HepG2 (cell line): Measurements from ENCODE around the gene VTN. TPM values are rescaled to one million over a fixed set of nuclear protein-coding genes. Genes with fewer than 3 reads are reported as not detected.

Experiments used
- AGO2 ChIP-seq: fragments of 200-400 bp; formaldehyde crosslinking; optimal IDR thresholded peaks from 2 replicates; pipeline ENCODE3; 2017; ENCODE audit warnings: mild to moderate bottlenecking, low read depth, low read length, moderate library complexity
- CENPX ChIP-seq: sonication (generic); formaldehyde crosslinking; IDR thresholded peaks from 2 replicates; pipeline ENCODE4 v1.9.0; 2021; ENCODE audit warnings: mild to moderate bottlenecking, missing genetic modification reagents, moderate library complexity
- GPN1 ChIP-seq: sonication (generic); formaldehyde crosslinking; IDR thresholded peaks from 2 replicates; pipeline ENCODE4 v1.5.1; 2020; ENCODE audit warnings: missing genetic modification reagents, borderline replicate concordance
- KLF12 ChIP-seq: sonication (generic); formaldehyde crosslinking; IDR thresholded peaks from 2 replicates; pipeline ENCODE4 v1.4.0; 2020; ENCODE audit warnings: missing genetic modification reagents, borderline replicate concordance
- MATR3 ChIP-seq: sonication (generic); formaldehyde crosslinking; IDR thresholded peaks from 2 replicates; pipeline ENCODE4 v1.4.0; 2020; ENCODE audit warnings: missing genetic modification reagents
- MED13 ChIP-seq: sonication (generic); formaldehyde crosslinking; IDR thresholded peaks from 2 replicates; pipeline ENCODE4 v1.5.0; 2020; ENCODE audit warnings: missing genetic modification reagents
- NR2F6 ChIP-seq, 2 experiments: IDR thresholded peaks; 2 replicates each; pipeline ENCODE4 v1.6.1; 2016; ENCODE audit warnings: antibody characterized with exemption in 1 of 2, mild to moderate bottlenecking in 1 of 2
- PTBP1 ChIP-seq: fragments of 200-400 bp; formaldehyde crosslinking; IDR thresholded peaks from 2 replicates; pipeline ENCODE4 v1.6.1; 2018; ENCODE audit warnings: low read length, low read depth; ENCODE audit not compliant: poor library complexity, severe bottlenecking
- RAD51 ChIP-seq: fragments of 450-650 bp; IDR thresholded peaks from 2 replicates; pipeline ENCODE4 v1.6.1; 2016; ENCODE audit warnings: borderline replicate concordance
- REPIN1 ChIP-seq: sonication (generic); formaldehyde crosslinking; IDR thresholded peaks from 2 replicates; pipeline ENCODE4 v1.8.0; 2022; ENCODE audit warnings: missing genetic modification reagents, low read depth, mild to moderate bottlenecking, borderline replicate concordance
- SETDB1 ChIP-seq: sonication (generic); formaldehyde crosslinking; IDR thresholded peaks from 2 replicates; pipeline ENCODE4 v1.5.1; 2020; ENCODE audit warnings: missing genetic modification reagents, mild to moderate bottlenecking, borderline replicate concordance
- SP140L ChIP-seq: sonication (generic); formaldehyde crosslinking; IDR thresholded peaks from 2 replicates; pipeline ENCODE4 v1.4.0; 2020; ENCODE audit warnings: missing genetic modification reagents, borderline replicate concordance
- STAG1 ChIP-seq: sonication (generic); formaldehyde crosslinking; IDR thresholded peaks from 2 replicates; pipeline ENCODE4 v1.4.0; 2020; ENCODE audit warnings: missing genetic modification reagents
- THAP8 ChIP-seq: sonication (generic); formaldehyde crosslinking; IDR thresholded peaks from 2 replicates; pipeline ENCODE4 v1.5.1; 2020; ENCODE audit warnings: missing genetic modification reagents, mild to moderate bottlenecking, borderline replicate concordance
- ZFP1 ChIP-seq: IDR thresholded peaks from 2 replicates; pipeline ENCODE4 v1.6.1; 2016
- ZFP37 ChIP-seq: sonication (generic); formaldehyde crosslinking; IDR thresholded peaks from 2 replicates; pipeline ENCODE4 v1.4.0; 2020; ENCODE audit warnings: missing genetic modification reagents, borderline replicate concordance
- ZFP41 ChIP-seq: sonication (generic); formaldehyde crosslinking; IDR thresholded peaks from 2 replicates; pipeline ENCODE4 v1.4.0; 2020; ENCODE audit warnings: mild to moderate bottlenecking, missing genetic modification reagents, borderline replicate concordance
- ZNF12 ChIP-seq: sonication (generic); formaldehyde crosslinking; IDR thresholded peaks from 2 replicates; pipeline ENCODE4 v1.5.0; 2020; ENCODE audit warnings: missing genetic modification reagents
- ZNF343 ChIP-seq: sonication (generic); formaldehyde crosslinking; IDR thresholded peaks from 2 replicates; pipeline ENCODE4 v1.4.0; 2020; ENCODE audit warnings: mild to moderate bottlenecking, missing genetic modification reagents
- ZSCAN5A ChIP-seq: sonication (generic); formaldehyde crosslinking; IDR thresholded peaks from 2 replicates; pipeline ENCODE4 v1.8.0; 2022; ENCODE audit warnings: mild to moderate bottlenecking, missing genetic modification reagents, borderline replicate concordance
- polyA plus RNA-seq, 8 experiments: library from polyadenylated mRNA; depleted of rRNA in 3 of 8; stranded (reverse) in 7 of 8; unstranded in 1 of 8; fragments of >200 nt; fragmentation: Illumina TruSeq in 4 of 8; extraction: Trizol in 4 of 8; gene quantifications; 2 replicates each; pipeline versions ENCODE4 v1.2.1 to v1.2.3, GENCODE V29; 2011 to 2016; ENCODE audit warnings: low read depth in 4 of 8, missing spikeins in 1 of 8, mixed read lengths in 1 of 8; ENCODE audit not compliant: insufficient read depth in 1 of 8
- total RNA-seq, 5 experiments: library from RNA; depleted of rRNA; stranded (reverse); fragments of >200 nt; fragmentation: Illumina TruSeq; extraction: Trizol; gene quantifications; 2 replicates each; pipeline ENCODE4 v1.2.3, GENCODE V29; 2016; ENCODE audit warnings: low read depth in 1 of 5
- TF ChIP-seq, protein P1 (sequence below): sonication (generic); formaldehyde crosslinking; IDR thresholded peaks from 2 replicates; pipeline ENCODE4 v1.8.1; 2022; ENCODE audit warnings: low read depth, mild to moderate bottlenecking, missing genetic modification reagents
- TF ChIP-seq, protein P2 (sequence below): sonication (generic); formaldehyde crosslinking; IDR thresholded peaks from 2 replicates; pipeline ENCODE4 v1.8.0; 2022; ENCODE audit warnings: missing genetic modification reagents, mild to moderate bottlenecking, borderline replicate concordance

Gene VTN
- total and polyA plus RNA-seq, 2 of the 13 experiments (the other 11 are each of a cell fraction or from before 2014, with no cell fraction given), result 108 to 131 TPM

DNA sequence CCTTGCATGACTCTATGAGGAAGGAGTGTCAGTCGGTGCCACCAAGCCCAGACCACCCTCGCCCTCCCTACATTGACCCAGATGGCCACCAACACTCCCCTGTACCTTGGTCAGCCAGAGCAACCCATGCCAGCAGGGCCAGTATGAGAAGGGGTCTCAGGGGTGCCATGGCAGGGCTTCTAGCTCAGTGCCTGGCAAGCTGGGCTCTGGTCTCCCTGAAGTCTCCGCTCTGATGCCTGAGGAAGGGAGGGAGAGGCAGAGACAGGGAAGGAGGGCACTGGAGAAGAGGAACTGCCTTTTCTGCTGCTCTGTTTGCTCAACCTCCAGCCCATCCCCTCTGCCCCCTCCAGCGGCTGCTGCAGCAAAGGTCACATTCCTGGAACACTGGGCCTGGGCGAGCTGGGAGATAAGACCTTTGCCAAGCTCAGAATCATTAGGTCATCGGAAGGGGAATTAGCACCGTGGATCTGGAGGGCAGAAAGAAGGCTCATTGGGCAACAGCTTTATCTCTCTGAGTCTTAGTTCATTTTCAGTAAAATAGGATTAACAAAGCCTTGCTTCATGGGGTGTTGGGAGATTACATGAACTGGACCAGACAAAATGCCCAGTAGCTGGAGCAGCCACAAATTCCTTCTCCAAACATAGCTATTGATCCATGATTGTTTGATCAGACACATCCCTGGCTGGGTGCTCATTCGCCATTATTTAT is at the start of gene VTN (continued):
- TF ChIP-seq REPIN1, result peak; percentile 39; the same call in 1 of the 2 replicates
- 0 out of 2 replicates have a peak, but pooled peaks have one; percentile 37 for TF ChIP-seq ZFP1 (CRISPR knock-in tag)
- 0 out of 2 replicates have a peak, but pooled peaks have one; percentile 29 for TF ChIP-seq ZFP37 (CRISPR knock-in tag)
- TF ChIP-seq, protein P1, sequence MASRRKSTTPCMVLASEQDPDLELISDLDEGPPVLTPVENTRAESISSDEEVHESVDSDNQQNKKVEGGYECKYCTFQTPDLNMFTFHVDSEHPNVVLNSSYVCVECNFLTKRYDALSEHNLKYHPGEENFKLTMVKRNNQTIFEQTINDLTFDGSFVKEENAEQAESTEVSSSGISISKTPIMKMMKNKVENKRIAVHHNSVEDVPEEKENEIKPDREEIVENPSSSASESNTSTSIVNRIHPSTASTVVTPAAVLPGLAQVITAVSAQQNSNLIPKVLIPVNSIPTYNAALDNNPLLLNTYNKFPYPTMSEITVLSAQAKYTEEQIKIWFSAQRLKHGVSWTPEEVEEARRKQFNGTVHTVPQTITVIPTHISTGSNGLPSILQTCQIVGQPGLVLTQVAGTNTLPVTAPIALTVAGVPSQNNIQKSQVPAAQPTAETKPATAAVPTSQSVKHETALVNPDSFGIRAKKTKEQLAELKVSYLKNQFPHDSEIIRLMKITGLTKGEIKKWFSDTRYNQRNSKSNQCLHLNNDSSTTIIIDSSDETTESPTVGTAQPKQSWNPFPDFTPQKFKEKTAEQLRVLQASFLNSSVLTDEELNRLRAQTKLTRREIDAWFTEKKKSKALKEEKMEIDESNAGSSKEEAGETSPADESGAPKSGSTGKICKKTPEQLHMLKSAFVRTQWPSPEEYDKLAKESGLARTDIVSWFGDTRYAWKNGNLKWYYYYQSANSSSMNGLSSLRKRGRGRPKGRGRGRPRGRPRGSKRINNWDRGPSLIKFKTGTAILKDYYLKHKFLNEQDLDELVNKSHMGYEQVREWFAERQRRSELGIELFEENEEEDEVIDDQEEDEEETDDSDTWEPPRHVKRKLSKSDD (CRISPR knock-in tag), result peak; percentile 83; the same call in 1 of the 2 replicates
- TF ChIP-seq RAD51, result no peak
- no peak for TF ChIP-seq CENPX (CRISPR knock-in tag)
- peak; percentile 88 for TF ChIP-seq MED13 (CRISPR knock-in tag)
- TF ChIP-seq SP140L, result 0 out of 2 replicates have a peak, but pooled peaks have one; percentile 67
- peak; percentile 45; the same call in 1 of the 2 replicates for TF ChIP-seq ZSCAN5A (CRISPR knock-in tag)
- TF ChIP-seq, protein P2, sequence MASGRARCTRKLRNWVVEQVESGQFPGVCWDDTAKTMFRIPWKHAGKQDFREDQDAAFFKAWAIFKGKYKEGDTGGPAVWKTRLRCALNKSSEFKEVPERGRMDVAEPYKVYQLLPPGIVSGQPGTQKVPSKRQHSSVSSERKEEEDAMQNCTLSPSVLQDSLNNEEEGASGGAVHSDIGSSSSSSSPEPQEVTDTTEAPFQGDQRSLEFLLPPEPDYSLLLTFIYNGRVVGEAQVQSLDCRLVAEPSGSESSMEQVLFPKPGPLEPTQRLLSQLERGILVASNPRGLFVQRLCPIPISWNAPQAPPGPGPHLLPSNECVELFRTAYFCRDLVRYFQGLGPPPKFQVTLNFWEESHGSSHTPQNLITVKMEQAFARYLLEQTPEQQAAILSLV, result peak; percentile 39; the same call in 1 of the 2 replicates
- no peak for TF ChIP-seq GPN1 (CRISPR knock-in tag)
- no peak for TF ChIP-seq SETDB1 (CRISPR knock-in tag)
- no peak for TF ChIP-seq ZFP41 (CRISPR knock-in tag)
- no peak; the same call in 1 of the 2 replicates for TF ChIP-seq ZNF12 (CRISPR knock-in tag)
- no peak for TF ChIP-seq AGO2
- peak; percentile 73; the same call in 1 of the 2 replicates for TF ChIP-seq KLF12
- peak; percentile 40; the same call in 1 of the 2 replicates for TF ChIP-seq STAG1 (CRISPR knock-in tag)
- TF ChIP-seq THAP8 (CRISPR knock-in tag), result no peak
- TF ChIP-seq PTBP1, result no peak
- TF ChIP-seq MATR3, result no peak
- TF ChIP-seq ZNF343 (CRISPR knock-in tag), result 0 out of 2 replicates have a peak, but pooled peaks have one; percentile 58
- peak; percentile 99 for TF ChIP-seq NR2F6 (IDR thresholded peaks at IDR 0.05)
- peak; percentile 99 for TF ChIP-seq NR2F6 (CRISPR knock-in tag; IDR thresholded peaks at IDR 0.05)
